ENCODE results near the gene TOB1. TPM values are rescaled to one million over a fixed set of nuclear protein-coding genes. Genes with fewer than 3 reads are reported as not detected.

Gene TOB1
- total RNA-seq, 1 experiment from 2014 or later = 31.6 TPM

DNA sequence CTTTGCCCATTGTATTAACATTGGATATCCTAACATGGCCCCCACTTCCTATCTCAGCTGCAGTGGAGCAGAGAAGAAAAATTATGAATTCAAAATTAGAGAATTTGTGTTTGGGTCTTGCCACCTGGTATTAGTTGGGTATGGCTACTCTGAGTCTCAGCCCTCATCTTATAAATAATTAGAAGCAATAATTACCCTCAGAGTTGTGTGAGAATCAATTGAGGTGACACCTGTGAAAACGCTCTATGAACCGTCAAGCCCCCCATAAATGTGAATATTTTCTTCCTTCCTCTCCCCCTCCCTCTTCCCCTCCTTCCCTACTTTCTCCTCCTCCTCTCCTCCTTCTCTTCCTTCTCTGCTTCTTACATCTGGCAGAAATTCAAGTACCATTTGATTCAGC, 8.9 kb upstream of the TOB1 start:
- Histone ChIP-seq H3K27ac (ENCODE audit: insufficient read length, low read depth, low read length) (no peak overlapping the region), H3K9me3 (ENCODE audit: control insufficient read depth, low read depth, low read length) (no peaks in the 10 kb centered on the region), H3K9ac (ENCODE audit: extremely low read depth, insufficient read length, low read length) (no peak overlapping the region), H2BK5ac (ENCODE audit: insufficient read length, low read length) (no peak overlapping the region), H3T11ph (ENCODE audit: low read length) (no peak overlapping the region), H2AK5ac (ENCODE audit: insufficient read length, low read length) (no peak overlapping the region), H3K27me3 (ENCODE audit: insufficient read depth, low read length) (no peaks in the 10 kb centered on the region), H3K79me1 (ENCODE audit: insufficient read depth, low read depth, low read length, poor library complexity, severe bottlenecking) (no peaks in the 10 kb centered on the region), H3K14ac (ENCODE audit: insufficient read depth, low read length) (no peak overlapping the region), H4K5ac (ENCODE audit: insufficient read length, low read depth, low read length) (no peak overlapping the region), H2BK12ac (ENCODE audit: insufficient read length, low read depth, low read length) (no peak overlapping the region), H2BK120ac (ENCODE audit: low read depth, low read length, poor library complexity, severe bottlenecking) (no peak overlapping the region), H3K79me2 (ENCODE audit: insufficient read depth, low read length) (no peaks in the 10 kb centered on the region), H2BK20ac (ENCODE audit: low read depth, low read length, poor library complexity, severe bottlenecking) (no peak overlapping the region), H4K8ac (replicated peaks; ENCODE audit: insufficient read length, low read depth, low read length) (no peak overlapping the region), H3K4me2 (ENCODE audit: insufficient read depth, insufficient read length, low read length) (no peak overlapping the region), H3K4me1 (ENCODE audit: insufficient read depth, low read length) (no peaks in the 10 kb centered on the region), H2BK15ac (ENCODE audit: low read depth, low read length) (no peak overlapping the region), H3K23ac (ENCODE audit: insufficient read length, low read depth, low read length) (no peak overlapping the region), H3K18ac (ENCODE audit: insufficient read length, low read depth, low read length) (no peak overlapping the region), H4K91ac (ENCODE audit: insufficient read length, low read depth, low read length) (no peak overlapping the region), H3K23me2 (ENCODE audit: insufficient read length, low read depth, low read length, poor library complexity, severe bottlenecking) (no peaks in the 10 kb centered on the region), H3K4ac (ENCODE audit: low read depth, low read length) (no peak overlapping the region), H2AFZ (ENCODE audit: low read length) (no peak overlapping the region), H4K20me1 (ENCODE audit: control insufficient read depth, insufficient read depth, insufficient read length) (no peaks in the 10 kb centered on the region), H3K56ac (ENCODE audit: insufficient read length, low read depth, low read length) (no peak overlapping the region)
- H3K36me3 Mint-ChIP-seq (ENCODE audit: insufficient read depth in 1 of 3, low read depth in 3 of 3) = peaks cover 0 to 2% (median 0%) of the 10 kb centered on the region in 3 experiments; a peak in 3 of 7 replicates
- peaks cover 0 to 2% of the 10 kb centered on the region in 2 experiments; a peak in 1 of 4 replicates for H3K4me1 Mint-ChIP-seq
- no peak for TF ChIP-seq CTCF (conservative IDR thresholded peaks at IDR 0.05)
- peaks cover 2 to 3% of the 10 kb centered on the region in 2 experiments for H3K9me3 Mint-ChIP-seq
- WGBS (ENCODE audit: extremely low coverage, insufficient read length, low lambda C conversion rate) = no CpG with 5 or more reads among the region's 2 CpGs
- H3K4me3 Mint-ChIP-seq = no peak overlapping the region
- no peak for DNase-seq
- no peak overlapping the region for H3K27ac Mint-ChIP-seq
- no peaks in the 10 kb centered on the region for H3K27me3 Mint-ChIP-seq (ENCODE audit: low read depth)

Data from H9 (cell line).